ENCODE results near the gene PUM1. TPM values are rescaled to one million over a fixed set of nuclear protein-coding genes. Genes with fewer than 3 reads are reported as not detected.
A peak's percentile ranks its signal among the peaks of the same experiment; 100 is the strongest.
"Not testable (repeated sequence)": the region's sequence is repeated elsewhere in the genome, so short reads cannot be mapped to it uniquely, and the experiment has no call there.

PUM1 gene
- total and polyA plus RNA-seq, 4 donors: 24.7 to 125 (median 66.9) TPM

DNA sequence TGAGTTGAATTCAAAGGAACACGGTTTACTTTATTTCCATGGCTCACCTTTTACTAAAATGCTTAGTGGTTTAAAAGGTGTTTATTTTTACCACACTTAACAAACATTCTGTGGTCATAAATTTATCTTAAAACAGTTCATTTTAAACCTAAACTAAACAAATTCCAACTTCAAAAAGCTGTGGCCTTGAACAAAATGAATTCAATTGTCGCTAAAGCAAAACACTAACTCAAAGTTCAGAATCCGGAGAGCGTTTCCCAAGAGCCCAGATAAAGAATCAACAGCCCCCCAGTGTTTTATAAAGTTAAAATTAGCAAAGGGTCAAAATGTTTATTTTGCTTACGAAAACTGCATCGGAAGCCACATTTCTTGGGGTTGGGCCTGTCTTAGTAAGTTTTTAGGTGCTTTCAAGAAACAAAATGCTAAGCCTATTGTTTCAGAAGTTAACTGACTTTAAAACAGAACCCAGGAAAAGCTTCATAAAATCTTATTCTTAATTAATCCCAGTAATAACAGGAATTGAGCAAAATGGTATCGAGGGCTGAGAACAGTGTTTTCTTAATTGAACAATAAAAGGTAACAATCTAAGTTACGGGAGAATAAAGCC, 1.3 kb downstream of the PUM1 start:
- Histone ChIP-seq H3K27ac (ENCODE audit: low read depth in 1 of 2, low read length in 1 of 2) (peak overlapping the region in 1 of 2 donors; percentile 81), H3K36me3 (ENCODE audit: control insufficient read depth in 4 of 4, insufficient read depth in 4 of 4, low read length in 4 of 4) (peaks cover 0 to 5% (median 1%) of the 10 kb centered on the region in 4 donors), H3K9me3 (ENCODE audit: control insufficient read depth in 4 of 4, insufficient read depth in 3 of 4, low read length in 3 of 4) (no peaks in the 10 kb centered on the region), H3K9ac (ENCODE audit: insufficient read depth in 1 of 2, low read length in 2 of 2) (peak overlapping the region; percentile 86 to 100), H3K27me3 (ENCODE audit: control insufficient read depth in 3 of 3, insufficient read depth in 3 of 3, low read length in 2 of 3) (no peaks in the 10 kb centered on the region), H3K4me1 (ENCODE audit: control insufficient read depth in 5 of 5, insufficient read depth in 5 of 5, low read length in 5 of 5) (peaks cover 4 to 17% (median 8%) of the 10 kb centered on the region in 5 donors), H3K4me3 (peak overlapping the region; percentile 89)
- DNase-seq (peak in 2 of 3 donors; percentile 54 to 57), ATAC-seq (ENCODE audit: insufficient read depth, low FRiP score) (no peak)
- TF ChIP-seq, protein P1, sequence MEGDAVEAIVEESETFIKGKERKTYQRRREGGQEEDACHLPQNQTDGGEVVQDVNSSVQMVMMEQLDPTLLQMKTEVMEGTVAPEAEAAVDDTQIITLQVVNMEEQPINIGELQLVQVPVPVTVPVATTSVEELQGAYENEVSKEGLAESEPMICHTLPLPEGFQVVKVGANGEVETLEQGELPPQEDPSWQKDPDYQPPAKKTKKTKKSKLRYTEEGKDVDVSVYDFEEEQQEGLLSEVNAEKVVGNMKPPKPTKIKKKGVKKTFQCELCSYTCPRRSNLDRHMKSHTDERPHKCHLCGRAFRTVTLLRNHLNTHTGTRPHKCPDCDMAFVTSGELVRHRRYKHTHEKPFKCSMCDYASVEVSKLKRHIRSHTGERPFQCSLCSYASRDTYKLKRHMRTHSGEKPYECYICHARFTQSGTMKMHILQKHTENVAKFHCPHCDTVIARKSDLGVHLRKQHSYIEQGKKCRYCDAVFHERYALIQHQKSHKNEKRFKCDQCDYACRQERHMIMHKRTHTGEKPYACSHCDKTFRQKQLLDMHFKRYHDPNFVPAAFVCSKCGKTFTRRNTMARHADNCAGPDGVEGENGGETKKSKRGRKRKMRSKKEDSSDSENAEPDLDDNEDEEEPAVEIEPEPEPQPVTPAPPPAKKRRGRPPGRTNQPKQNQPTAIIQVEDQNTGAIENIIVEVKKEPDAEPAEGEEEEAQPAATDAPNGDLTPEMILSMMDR (IDR thresholded peaks at IDR 0.05; ENCODE audit: control extremely low read depth, extremely low read depth): no peak
- 0 to 1% methylated on average over 8 of the region's 8 CpGs for WGBS, 2 donors

DNA sequence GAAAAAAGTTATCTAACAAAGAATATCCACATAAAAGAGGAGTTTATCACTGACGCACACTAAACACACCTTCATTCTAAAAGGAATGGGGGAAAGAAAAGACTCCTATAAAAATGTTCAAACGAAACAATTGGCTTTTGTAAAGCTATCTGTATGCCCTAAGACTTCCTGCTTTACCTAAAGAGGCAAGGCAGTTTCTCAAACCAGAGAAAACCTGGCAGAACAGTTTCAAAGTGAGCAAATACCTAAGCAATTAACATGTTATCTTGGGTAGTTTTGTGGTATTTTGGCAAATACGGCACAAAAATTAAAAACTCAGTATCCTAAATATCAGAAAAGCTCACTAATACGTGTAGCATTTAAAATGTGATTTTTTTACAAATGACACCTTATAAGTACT, 1.9 kb downstream of the PUM1 start:
- TF ChIP-seq, protein P1 (IDR thresholded peaks at IDR 0.05; ENCODE audit: control extremely low read depth, extremely low read depth): no peak
- 7 to 10% methylated on average over 4 of the region's 4 CpGs for WGBS, 2 donors
- Histone ChIP-seq H3K27ac (ENCODE audit: low read depth in 1 of 2, low read length in 1 of 2) (no peak overlapping the region), H3K9me3 (ENCODE audit: control insufficient read depth in 4 of 4, insufficient read depth in 3 of 4, low read length in 3 of 4) (no peaks in the 10 kb centered on the region), H3K9ac (ENCODE audit: insufficient read depth in 1 of 2, low read length in 2 of 2) (peak overlapping the region; percentile 86 to 100), H3K4me3 (no peak overlapping the region), H3K4me1 (ENCODE audit: control insufficient read depth in 5 of 5, insufficient read depth in 5 of 5, low read length in 5 of 5) (peaks cover 6 to 17% (median 8%) of the 10 kb centered on the region in 5 donors), H3K36me3 (ENCODE audit: control insufficient read depth in 4 of 4, insufficient read depth in 4 of 4, low read length in 4 of 4) (peaks cover 0 to 10% (median 6%) of the 10 kb centered on the region in 4 donors), H3K27me3 (ENCODE audit: control insufficient read depth in 3 of 3, insufficient read depth in 3 of 3, low read length in 2 of 3) (no peaks in the 10 kb centered on the region)
- peak in 2 of 3 donors; percentile 40 to 42 for DNase-seq
- no peak for ATAC-seq (ENCODE audit: insufficient read depth, low FRiP score)

DNA sequence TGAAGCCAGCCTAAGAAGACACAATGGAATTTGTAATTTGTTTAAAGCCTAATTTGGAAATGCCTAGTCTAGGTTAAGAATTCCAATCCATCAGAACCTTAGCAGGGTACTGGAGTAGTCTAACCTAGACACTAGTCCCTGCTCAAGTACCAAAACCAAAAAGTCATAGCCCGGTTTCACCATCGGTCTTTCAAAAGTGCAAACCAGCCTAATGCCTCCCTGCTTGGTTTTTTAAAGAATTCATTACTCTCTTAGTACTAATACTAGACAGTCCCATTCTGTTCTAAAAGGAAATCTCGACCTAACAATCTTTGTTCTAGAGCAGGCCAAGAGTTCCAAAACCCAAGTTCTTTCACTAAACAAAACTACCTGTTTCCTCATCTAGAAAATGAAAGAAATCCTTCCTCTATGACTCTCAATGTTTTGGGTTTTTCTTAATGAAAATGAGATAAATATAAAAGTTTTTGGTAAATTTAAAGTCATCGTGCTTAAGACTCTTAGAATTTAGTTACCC, 2.6 kb downstream of the PUM1 start:
- peak overlapping the region in 1 of 2 donors; percentile 86 for H3K9ac ChIP-seq (ENCODE audit: insufficient read depth in 1 of 2, low read length in 2 of 2)
- TF ChIP-seq, protein P1 (IDR thresholded peaks at IDR 0.05; ENCODE audit: control extremely low read depth, extremely low read depth): no peak
- H3K27me3 ChIP-seq (ENCODE audit: control insufficient read depth in 3 of 3, insufficient read depth in 3 of 3, low read length in 2 of 3): no peaks in the 10 kb centered on the region
- H3K4me3 ChIP-seq: no peak overlapping the region
- DNase-seq (no peak), ATAC-seq (ENCODE audit: insufficient read depth, low FRiP score) (no peak)
- peaks cover 0 to 10% (median 7%) of the 10 kb centered on the region in 4 donors for H3K36me3 ChIP-seq (ENCODE audit: control insufficient read depth in 4 of 4, insufficient read depth in 4 of 4, low read length in 4 of 4)
- H3K9me3 ChIP-seq (ENCODE audit: control insufficient read depth in 4 of 4, insufficient read depth in 3 of 4, low read length in 3 of 4): no peaks in the 10 kb centered on the region
- H3K27ac ChIP-seq (ENCODE audit: low read depth in 1 of 2, low read length in 1 of 2): no peak overlapping the region
- peaks cover 6 to 17% (median 8%) of the 10 kb centered on the region in 5 donors for H3K4me1 ChIP-seq (ENCODE audit: control insufficient read depth in 5 of 5, insufficient read depth in 5 of 5, low read length in 5 of 5)
- 61 to 73% methylated on average over 4 of the region's 4 CpGs for WGBS, 2 donors

DNA sequence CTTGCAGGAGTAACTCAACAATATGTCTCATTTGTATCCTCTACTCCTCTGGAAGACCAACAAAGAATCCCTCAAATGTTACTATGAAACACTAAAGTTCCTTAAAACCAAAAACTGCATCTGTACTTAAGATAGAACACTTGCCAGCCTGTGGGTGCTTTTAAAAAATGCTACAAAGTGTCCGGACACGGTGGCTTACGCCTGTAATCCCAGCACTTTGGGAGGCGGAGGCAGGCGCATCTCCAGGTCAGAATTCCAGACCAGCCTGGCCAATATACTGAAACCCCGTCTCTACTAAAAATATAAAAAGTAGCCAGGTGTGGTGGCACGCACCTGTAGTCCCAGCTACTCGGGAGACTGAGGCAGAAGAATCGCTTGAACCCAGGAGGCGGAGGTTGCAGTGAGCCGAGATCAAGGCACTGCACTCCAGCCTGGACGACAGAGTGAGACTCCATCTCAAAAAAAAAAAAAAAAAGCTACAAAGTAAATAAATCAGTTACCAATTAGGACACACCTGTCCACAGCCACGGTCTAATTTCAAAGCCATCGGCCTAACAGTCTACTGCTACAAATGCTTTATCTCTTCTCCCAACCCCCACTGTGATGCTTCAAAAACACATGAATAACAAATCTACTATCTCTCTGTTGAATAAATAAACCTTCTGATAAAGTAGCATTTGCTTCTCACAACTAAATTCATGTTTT, 3.2 kb downstream of the PUM1 start:
- Histone ChIP-seq H3K9ac (ENCODE audit: insufficient read depth in 1 of 2, low read length in 2 of 2) (peak overlapping the region in 1 of 2 donors; percentile 86), H3K4me1 (ENCODE audit: control insufficient read depth in 5 of 5, insufficient read depth in 5 of 5, low read length in 5 of 5) (peaks cover 6 to 17% (median 8%) of the 10 kb centered on the region in 5 donors), H3K36me3 (ENCODE audit: control insufficient read depth in 4 of 4, insufficient read depth in 4 of 4, low read length in 4 of 4) (peaks cover 0 to 12% (median 8%) of the 10 kb centered on the region in 4 donors)
- ATAC-seq (ENCODE audit: insufficient read depth, low FRiP score); H3K27ac ChIP-seq (ENCODE audit: low read depth in 1 of 2, low read length in 1 of 2); H3K27me3 ChIP-seq (ENCODE audit: control insufficient read depth in 3 of 3, insufficient read depth in 3 of 3, low read length in 2 of 3); H3K4me3 ChIP-seq; H3K9me3 ChIP-seq (ENCODE audit: control insufficient read depth in 4 of 4, insufficient read depth in 3 of 4, low read length in 3 of 4): not testable (repeated sequence)
- WGBS, 2 donors: 63 to 78% methylated on average over 14 of the region's 14 CpGs
- DNase-seq: peak in 1 of 3 donors; percentile 16

All from lung (tissue), 12 donors.